ENCODE data around the gene AP4E1.

The AP4E1 gene

GRCh38 chr15:50971115-50971514, 62.6 kb downstream of the AP4E1 start:
- no peak for TF ChIP-seq POLR2AphosphoS5 (IDR thresholded peaks at IDR 0.05; ENCODE audit: low read depth, low read length)
- TF ChIP-seq REST (IDR thresholded peaks at IDR 0.05; ENCODE audit: insufficient read depth in 1 of 2, low read depth in 2 of 2, low read length in 2 of 2) = no peak
- TF ChIP-seq TAF1 (IDR thresholded peaks at IDR 0.05; ENCODE audit: borderline replicate concordance, insufficient read depth, low read length) = no peak
- no peak for TF ChIP-seq FOXP2 (optimal IDR thresholded peaks at IDR 0.05; ENCODE audit: borderline replicate concordance, extremely low read depth, extremely low read length, insufficient read depth)
- TF ChIP-seq SIN3A (IDR thresholded peaks at IDR 0.05; ENCODE audit: borderline replicate concordance, insufficient read depth, low read length) = no peak

- TF ChIP-seq REST (IDR thresholded peaks at IDR 0.05; ENCODE audit: insufficient read depth in 1 of 2, low read depth in 2 of 2, low read length in 2 of 2) = no peak
- TF ChIP-seq TAF1 (IDR thresholded peaks at IDR 0.05; ENCODE audit: borderline replicate concordance, insufficient read depth, low read length) = no peak
- no peak for TF ChIP-seq FOXP2 (optimal IDR thresholded peaks at IDR 0.05; ENCODE audit: borderline replicate concordance, extremely low read depth, extremely low read length, insufficient read depth)
- no peak for TF ChIP-seq POLR2AphosphoS5 (IDR thresholded peaks at IDR 0.05; ENCODE audit: low read depth, low read length)
- TF ChIP-seq SIN3A (IDR thresholded peaks at IDR 0.05; ENCODE audit: borderline replicate concordance, insufficient read depth, low read length) = no peak
Observed at GRCh38 chr15:50971542-50971941, 63.1 kb downstream of the AP4E1 start.

GRCh38 chr15:50973605-50974004, 65.1 kb downstream of the AP4E1 start:
- no peak for TF ChIP-seq REST (IDR thresholded peaks at IDR 0.05; ENCODE audit: insufficient read depth in 1 of 2, low read depth in 2 of 2, low read length in 2 of 2)
- no peak for TF ChIP-seq POLR2AphosphoS5 (IDR thresholded peaks at IDR 0.05; ENCODE audit: low read depth, low read length)
- TF ChIP-seq SIN3A (IDR thresholded peaks at IDR 0.05; ENCODE audit: borderline replicate concordance, insufficient read depth, low read length) = no peak
- no peak for TF ChIP-seq TAF1 (IDR thresholded peaks at IDR 0.05; ENCODE audit: borderline replicate concordance, insufficient read depth, low read length)
- TF ChIP-seq FOXP2 (optimal IDR thresholded peaks at IDR 0.05; ENCODE audit: borderline replicate concordance, extremely low read depth, extremely low read length, insufficient read depth) = no peak

GRCh38 chr15:50977162-50977561, 68.7 kb downstream of the AP4E1 start:
- TF ChIP-seq REST (IDR thresholded peaks at IDR 0.05; ENCODE audit: insufficient read depth in 1 of 2, low read depth in 2 of 2, low read length in 2 of 2) (no peak), POLR2AphosphoS5 (IDR thresholded peaks at IDR 0.05; ENCODE audit: low read depth, low read length) (no peak), FOXP2 (optimal IDR thresholded peaks at IDR 0.05; ENCODE audit: borderline replicate concordance, extremely low read depth, extremely low read length, insufficient read depth) (no peak)

GRCh38 chr15:50978580-50978979, 70.1 kb downstream of the AP4E1 start:
- TF ChIP-seq SIN3A (IDR thresholded peaks at IDR 0.05; ENCODE audit: borderline replicate concordance, insufficient read depth, low read length) = no peak
- TF ChIP-seq TAF1 (IDR thresholded peaks at IDR 0.05; ENCODE audit: borderline replicate concordance, insufficient read depth, low read length) = no peak
